ENCODE results near the gene ATRAID. TPM values are rescaled to one million over a fixed set of nuclear protein-coding genes. Genes with fewer than 3 reads are reported as not detected.
"Not testable (repeated sequence)": the region's sequence is repeated elsewhere in the genome, so short reads cannot be mapped to it uniquely, and the experiment has no call there.

The ATRAID gene
- total RNA-seq: 100 to 1,000 TPM; 106 to 125 TPM
- long read RNA-seq, transcript ATRAID-201 (7 exons, 1,240 nt): major isoform, 32 of 39 reads
- long read RNA-seq, transcript ATRAID-202 (7 exons, 1,059 nt): minor isoform, 5 of 39 reads
- long read RNA-seq, partial matches to known transcripts: 1 of 39 reads
- long read RNA-seq, other reads (novel, unspliced or antisense): 1 of 39 reads

DNA sequence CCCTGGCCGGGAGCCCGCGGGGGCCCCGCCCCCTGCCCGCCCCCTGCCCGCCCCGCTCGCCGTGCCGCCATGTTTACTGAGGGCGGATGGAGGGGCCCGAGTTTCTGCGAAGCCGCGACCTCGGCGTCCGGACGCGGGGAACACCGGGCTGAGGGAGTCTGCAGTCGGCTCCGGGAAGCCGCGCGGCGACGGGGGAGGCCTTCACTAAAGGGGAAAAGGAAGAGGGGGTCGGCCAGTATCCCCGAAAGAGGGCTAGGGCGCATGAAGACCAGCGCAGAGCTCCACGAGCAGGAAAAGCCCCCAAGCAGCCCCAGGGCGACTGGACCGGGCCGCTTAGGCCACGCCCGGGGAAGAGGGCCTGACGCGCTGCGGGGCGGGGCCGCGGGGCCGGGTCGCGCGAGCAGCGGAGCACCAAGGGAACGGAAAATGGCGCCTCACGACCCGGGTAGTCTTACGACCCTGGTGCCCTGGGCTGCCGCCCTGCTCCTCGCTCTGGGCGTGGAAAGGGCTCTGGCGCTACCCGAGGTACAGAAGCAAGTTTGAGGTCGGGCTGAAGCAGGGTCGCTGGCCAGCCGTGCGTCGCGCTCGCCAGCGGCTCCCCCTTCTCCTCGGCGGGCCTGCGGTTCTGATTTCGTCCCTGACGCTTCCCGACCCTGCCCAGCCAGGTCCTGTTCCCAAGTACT is at the start of gene ATRAID, which contains the start of gene SLC5A6:
TSS of gene ATRAID (plus strand) at position 99 of the 683 bp plus-strand sequence. CDS start at position 427, 328 bp downstream.
TSS of gene SLC5A6 (minus strand) at position 326 of the 683 bp plus-strand sequence. CDS start 4,618 bp downstream, outside the sequence.
- DNase-seq (peak; percentile 91), ATAC-seq (peak; percentile 97 to 98)
- intact Hi-C loops (cut with DNase I): no loop called here

GRCh38 chr2:27162151-27163121 is 49.4 kb upstream of the ATRAID start:
- DNase-seq (no peak), ATAC-seq (no peak)
- intact Hi-C loops (cut with DNase I): no loop called here

DNA sequence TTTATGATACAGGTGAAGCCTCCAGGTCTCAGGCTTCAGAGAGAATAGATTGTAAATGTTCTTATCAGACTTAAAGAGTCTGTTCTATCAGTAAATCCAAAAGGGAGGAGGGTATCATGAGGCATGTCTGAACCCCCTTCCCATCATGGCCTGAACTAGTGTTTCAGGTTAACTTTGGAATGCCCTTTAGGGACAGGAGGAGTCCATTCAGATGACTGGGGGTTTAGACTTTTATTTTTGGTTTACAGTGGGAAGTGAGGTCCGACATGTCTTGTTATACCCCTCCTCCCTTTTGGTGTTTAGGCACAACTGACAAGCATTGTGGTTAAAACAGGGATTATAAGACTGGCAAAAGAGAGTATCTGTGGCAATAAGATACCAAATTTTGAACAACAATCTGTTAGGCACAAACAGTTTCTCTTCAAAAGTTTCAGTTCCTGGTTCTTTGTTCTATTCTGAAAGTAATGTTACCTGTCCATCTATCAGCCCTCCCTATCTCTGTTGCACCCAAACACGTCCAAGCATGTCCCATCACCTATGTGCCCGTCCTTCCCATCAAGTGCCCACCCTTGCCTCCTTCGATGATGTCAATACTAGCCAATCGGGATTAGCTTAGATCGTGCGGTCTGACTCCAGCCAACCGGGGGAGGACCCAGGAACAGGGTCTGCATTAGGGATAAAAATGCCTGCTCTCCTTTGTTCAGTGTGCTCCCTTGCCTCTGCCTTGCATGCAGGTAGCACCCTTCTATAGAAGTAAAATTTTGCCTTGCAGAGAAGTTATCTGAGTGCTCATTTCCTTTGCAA is 46.7 kb upstream of the ATRAID start:
- DNase-seq: no peak
- intact Hi-C loops (cut with DNase I): no loop called here
- no peak for ATAC-seq

- DNase-seq: no peak
- ATAC-seq: peak in 1 of 2 donors; percentile 42
- intact Hi-C loops (cut with DNase I): no loop called here
These were observed 41.1 kb upstream of the ATRAID start for GRCh38 chr2:27170581-27171337.

GRCh38 chr2:27171351-27171848 is 40.4 kb upstream of the ATRAID start:
- intact Hi-C loops (cut with DNase I): no loop called here
- DNase-seq: no peak
- no peak for ATAC-seq

- DNase-seq (no peak), ATAC-seq (no peak)
- intact Hi-C loops (cut with DNase I): no loop called here
These were observed 37.2 kb upstream of the ATRAID start for GRCh38 chr2:27174638-27175037.

DNA sequence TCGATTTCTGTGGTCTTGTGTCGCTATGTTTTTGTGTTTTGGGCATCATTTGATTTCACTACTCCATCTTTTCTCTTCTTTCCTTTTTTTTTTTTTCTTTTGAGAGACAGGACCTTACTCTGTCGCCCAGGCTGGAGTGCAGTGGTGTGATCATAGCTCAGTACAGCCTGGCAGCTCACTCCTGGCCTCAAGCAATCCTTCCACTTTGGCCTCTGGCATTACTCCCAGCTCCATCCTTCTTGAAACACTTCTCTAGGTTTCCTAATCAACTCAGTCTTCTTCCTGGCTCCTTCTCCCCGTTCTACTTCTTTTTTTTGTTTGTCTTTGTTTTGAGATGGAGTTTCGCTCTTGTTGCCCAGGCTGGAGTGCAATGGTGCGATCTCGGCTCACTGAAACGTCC is 36.5 kb upstream of the ATRAID start:
- intact Hi-C loops (cut with DNase I): no loop called here
- ATAC-seq (peak in 1 of 2 donors; percentile 73), DNase-seq (no peak)

GRCh38 chr2:27175781-27176180 is 36.1 kb upstream of the ATRAID start:
- ATAC-seq; DNase-seq; intact Hi-C loops (cut with DNase I): not testable (repeated sequence)

- ATAC-seq (no peak), DNase-seq (no peak)
- intact Hi-C loops (cut with DNase I): no loop called here
These were observed 34.1 kb upstream of the ATRAID start for GRCh38 chr2:27177441-27178351.

- ATAC-seq (no peak), DNase-seq (no peak)
- intact Hi-C loops (cut with DNase I): no loop called here
These were observed 33.4 kb upstream of the ATRAID start for GRCh38 chr2:27178469-27178868.

GRCh38 chr2:27179344-27180000 is 32.4 kb upstream of the ATRAID start:
- no peak for DNase-seq
- ATAC-seq: no peak
- intact Hi-C loops (cut with DNase I): no loop called here

DNA sequence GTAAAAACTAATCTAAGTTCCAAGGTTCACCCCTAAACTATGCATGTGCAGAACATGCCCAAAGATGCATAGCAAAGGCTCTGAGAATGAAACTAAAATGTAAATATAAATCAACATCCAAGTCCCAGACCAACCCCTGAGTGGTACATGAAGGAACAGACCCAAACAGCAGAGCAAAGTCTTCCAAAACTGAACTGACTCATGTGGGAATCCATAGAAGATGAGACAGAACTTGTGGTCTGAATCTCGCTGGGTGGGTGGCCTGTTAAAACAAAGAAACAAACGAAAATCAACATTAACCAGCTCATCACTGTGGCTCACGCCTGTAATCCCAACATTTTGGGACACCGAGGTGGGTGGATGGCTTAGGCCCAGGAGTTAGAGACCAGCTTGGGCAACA is 29.5 kb upstream of the ATRAID start:
- ATAC-seq: no peak
- no peak for DNase-seq
- intact Hi-C loops (cut with DNase I): no loop called here

DNA sequence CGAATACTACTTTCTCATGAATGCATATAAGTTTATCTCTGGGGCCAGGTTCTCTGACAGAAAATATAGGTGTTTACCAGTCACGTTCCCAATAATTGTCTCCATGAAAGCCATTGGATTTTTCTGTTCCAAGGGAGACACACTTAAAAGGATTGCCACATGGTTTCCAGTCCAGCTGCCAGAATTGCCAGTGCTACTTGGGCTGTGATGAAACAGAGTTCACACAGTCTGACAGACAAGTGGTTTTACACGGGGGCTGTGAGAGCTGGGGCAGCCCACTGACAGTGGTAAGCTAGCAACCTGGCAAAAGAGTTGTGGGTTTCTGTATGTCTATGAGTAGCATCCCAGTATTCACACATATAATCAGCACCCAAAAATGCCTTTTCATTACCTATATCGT is 27.7 kb upstream of the ATRAID start:
- ATAC-seq (peak; percentile 51 to 60), DNase-seq (peak; percentile 40)
- intact Hi-C loops (cut with DNase I): no loop called here

- intact Hi-C loops (cut with DNase I): no loop called here
- peak; percentile 76 to 78 for ATAC-seq
These were observed 26.4 kb upstream of the ATRAID start for GRCh38 chr2:27185331-27186026.

GRCh38 chr2:27186613-27187345 is 25.1 kb upstream of the ATRAID start:
- DNase-seq (no peak), ATAC-seq (no peak)
- intact Hi-C loops (cut with DNase I): no loop called here

More at GRCh38 chr2:27185331-27186026, 26.4 kb upstream of the ATRAID start:
- peak; percentile 48 for DNase-seq

All from left cardiac atrium (tissue), 4 donors.